Stimulated activated CD8-positive, alpha-beta memory T cell treated with anti-CD3 and anti-CD28 coated beads, Interleukin-15, amount 100 ng/mL, for 4 hours (primary cell): ENCODE results near the gene KIAA1549.

Experiments used
- DNase-seq, 2 donors: peaks; one replicate each; pipeline ENCODE4 v3.0.0-alpha.2; 2020; ENCODE audit warnings: low read depth in 2 of 2

Gene KIAA1549

GRCh38 chr7:138975343-138976104 lies 5.7 kb downstream of the KIAA1549 start:
- no peak for DNase-seq

- no peak for DNase-seq
These were observed 6.4 kb downstream of the KIAA1549 start for GRCh38 chr7:138974675-138975292.

GRCh38 chr7:138974103-138974502 lies 7.1 kb downstream of the KIAA1549 start:
- DNase-seq: no peak

- no peak for DNase-seq
These were observed 10.2 kb downstream of the KIAA1549 start for GRCh38 chr7:138970952-138971351.

- DNase-seq: no peak
These were observed 10.7 kb downstream of the KIAA1549 start for GRCh38 chr7:138970446-138970845.

GRCh38 chr7:138967159-138967558 lies 14.0 kb downstream of the KIAA1549 start:
- no peak for DNase-seq

- DNase-seq: no peak
These were observed 16.4 kb downstream of the KIAA1549 start for GRCh38 chr7:138964624-138965436.

- no peak for DNase-seq
These were observed 17.5 kb downstream of the KIAA1549 start for GRCh38 chr7:138963675-138964074.

GRCh38 chr7:138962561-138963270 lies 18.5 kb downstream of the KIAA1549 start:
- no peak for DNase-seq

- no peak for DNase-seq
These were observed 20.0 kb downstream of the KIAA1549 start for GRCh38 chr7:138961159-138961558.

GRCh38 chr7:138958391-138958956 lies 22.7 kb downstream of the KIAA1549 start:
- DNase-seq: no peak

- DNase-seq: no peak
These were observed 23.3 kb downstream of the KIAA1549 start for GRCh38 chr7:138957753-138958390.

- DNase-seq: no peak
These were observed 24.0 kb downstream of the KIAA1549 start for GRCh38 chr7:138957217-138957616.

GRCh38 chr7:138954545-138955475 lies 26.4 kb downstream of the KIAA1549 start:
- DNase-seq: no peak

GRCh38 chr7:138952791-138953190 lies 28.4 kb downstream of the KIAA1549 start:
- no peak for DNase-seq

- no peak for DNase-seq
These were observed 29.2 kb downstream of the KIAA1549 start for GRCh38 chr7:138951953-138952352.

GRCh38 chr7:138949421-138950088 lies 31.6 kb downstream of the KIAA1549 start:
- no peak for DNase-seq

- no peak for DNase-seq
These were observed 32.8 kb downstream of the KIAA1549 start for GRCh38 chr7:138948403-138948802.

- no peak for DNase-seq
These were observed 35.4 kb downstream of the KIAA1549 start for GRCh38 chr7:138945821-138946220.
